ENCODE results near the gene SAFB.
"Not testable (repeated sequence)": the region's sequence is repeated elsewhere in the genome, so short reads cannot be mapped to it uniquely, and the experiment has no call there.

The SAFB gene

DNA sequence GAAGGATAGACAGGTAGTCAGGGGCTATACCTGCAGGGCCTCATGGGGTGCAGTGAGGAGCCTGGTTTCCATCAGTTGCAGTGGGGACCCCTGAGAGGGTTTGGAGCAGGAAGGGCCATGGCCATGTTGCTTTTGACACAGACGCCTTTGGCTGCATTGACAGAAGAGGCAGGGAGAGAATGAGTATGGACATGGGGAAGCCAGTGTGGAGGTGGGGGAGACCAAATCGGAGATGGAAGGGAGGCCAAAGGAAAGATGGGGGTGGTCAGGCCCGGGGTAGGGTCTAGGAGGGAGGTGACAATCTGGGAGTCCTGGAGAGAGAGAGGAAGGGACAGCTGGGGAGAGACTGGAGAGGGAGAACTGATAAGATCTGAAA lies 59.2 kb downstream of the SAFB start:
- in situ Hi-C loops (cut with MboI; ENCODE audit: low sequenced_read_pairs) = no loop called here

DNA sequence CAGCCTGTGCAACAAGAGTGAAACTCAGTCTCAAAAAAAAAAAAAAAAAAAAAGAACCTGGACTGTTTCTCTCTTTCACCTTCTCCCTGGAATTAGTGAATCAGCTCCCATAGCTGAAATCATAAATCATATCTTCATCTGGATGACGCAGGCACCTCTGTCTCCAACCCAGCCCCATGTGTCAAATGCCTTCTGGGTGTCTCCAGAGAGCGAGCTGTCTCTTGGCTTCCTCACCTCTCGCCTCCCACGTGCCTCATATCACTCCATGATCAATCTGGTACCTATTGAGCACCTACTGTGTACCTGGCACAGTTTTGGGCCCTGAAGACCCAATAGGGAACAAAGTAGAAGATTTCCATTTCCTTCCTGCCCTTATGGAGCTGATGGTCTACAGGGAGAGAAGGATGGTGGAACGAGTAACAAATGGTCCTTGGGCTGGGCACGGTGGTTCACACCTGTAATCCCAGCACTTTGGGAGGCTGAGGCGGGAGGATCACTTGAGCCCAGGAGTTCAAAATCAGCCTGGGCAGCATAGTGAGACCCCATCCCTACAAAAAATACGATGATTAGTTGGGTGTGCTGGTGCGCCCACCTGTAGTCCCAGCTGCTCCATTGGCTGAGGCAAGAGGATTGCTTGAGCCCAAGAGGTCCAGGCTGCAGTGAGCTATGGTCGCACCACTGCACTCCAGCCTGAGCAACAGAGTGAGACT lies 60.4 kb downstream of the SAFB start:
- in situ Hi-C loops (cut with MboI; ENCODE audit: low sequenced_read_pairs) = no loop called here

DNA sequence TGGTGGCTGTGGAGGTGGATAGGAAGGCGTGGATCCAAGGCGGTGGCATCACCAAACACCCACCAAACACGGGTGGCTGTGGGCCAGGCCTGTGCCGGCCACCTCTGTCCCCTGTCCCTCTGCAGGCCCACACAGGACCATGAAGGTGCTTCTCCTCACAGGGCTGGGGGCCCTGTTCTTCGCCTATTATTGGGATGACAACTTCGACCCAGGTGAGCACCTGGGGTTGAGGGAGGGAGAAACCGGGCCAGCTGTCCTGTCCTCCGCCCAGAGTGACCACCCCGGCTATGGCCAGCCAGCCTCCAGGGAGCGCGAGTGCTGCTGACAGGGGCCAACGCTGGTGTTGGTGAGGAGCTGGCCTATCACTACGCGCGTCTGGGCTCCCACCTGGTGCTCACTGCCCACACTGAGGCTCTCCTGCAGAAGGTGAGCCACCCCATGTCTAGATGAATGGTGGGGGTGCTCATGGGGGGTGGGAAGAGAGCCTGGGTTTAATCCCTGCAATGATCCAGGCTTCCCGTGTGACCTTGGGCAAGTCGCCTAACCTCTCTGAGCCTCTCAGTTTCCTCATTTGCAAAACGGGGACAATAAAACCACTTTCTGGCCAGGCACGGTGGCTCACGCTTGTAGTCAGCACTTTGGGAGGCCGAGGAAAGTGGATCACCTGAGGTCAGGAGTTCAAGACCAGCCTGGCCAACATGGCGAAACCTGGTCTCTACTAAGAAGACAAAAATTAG lies 62.0 kb downstream of the SAFB start:
- in situ Hi-C loops (cut with MboI; ENCODE audit: low sequenced_read_pairs) = no loop called here

DNA sequence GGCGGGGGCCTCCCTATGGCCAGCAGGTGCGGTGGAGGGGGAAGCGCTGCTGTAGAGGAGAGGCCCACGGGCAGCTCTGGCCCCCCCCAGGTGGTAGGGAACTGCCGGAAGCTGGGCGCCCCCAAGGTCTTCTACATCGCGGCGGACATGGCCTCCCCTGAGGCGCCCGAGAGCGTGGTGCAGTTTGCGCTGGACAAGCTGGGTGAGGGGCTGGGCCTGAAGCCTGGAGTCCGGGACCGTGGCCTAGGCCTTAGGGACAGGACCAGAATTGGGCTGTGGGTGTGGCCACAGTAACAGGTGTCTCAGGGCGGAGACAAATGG lies 63.4 kb downstream of the SAFB start:
- in situ Hi-C loops (cut with MboI; ENCODE audit: low sequenced_read_pairs) = no loop called here

DNA sequence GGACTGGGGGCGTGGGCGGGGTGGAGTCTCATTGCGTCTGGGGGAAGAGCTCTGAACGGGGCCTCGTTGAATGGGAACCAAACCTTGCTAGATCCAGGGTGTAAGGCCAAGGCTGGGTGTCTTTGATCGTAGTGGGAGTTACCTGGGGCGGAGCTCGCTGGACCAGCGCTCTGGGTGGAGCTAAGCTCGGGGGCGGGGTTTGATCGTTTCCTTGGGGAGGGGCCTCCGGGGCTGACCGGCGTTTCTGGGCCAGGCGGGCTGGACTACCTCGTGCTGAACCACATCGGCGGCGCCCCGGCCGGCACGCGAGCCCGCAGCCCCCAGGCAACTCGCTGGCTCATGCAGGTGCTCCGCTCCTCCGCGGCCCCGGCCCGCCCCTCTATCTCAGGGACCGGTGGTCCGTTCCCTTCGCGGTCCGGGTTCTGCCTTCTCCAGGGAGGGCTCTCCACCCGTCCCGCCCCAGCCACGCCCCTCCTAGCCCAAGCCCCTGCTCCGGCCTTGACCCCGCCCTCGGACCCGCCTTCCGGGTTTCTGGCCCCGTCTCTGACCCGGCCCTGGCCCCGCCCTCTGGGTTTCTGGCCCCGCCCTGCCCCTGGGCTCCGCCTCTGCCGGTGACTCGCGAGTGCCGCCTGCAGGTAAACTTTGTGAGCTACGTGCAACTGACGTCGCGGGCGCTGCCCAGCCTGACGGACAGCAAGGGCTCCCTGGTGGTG lies 63.9 kb downstream of the SAFB start:
- in situ Hi-C loops (cut with MboI; ENCODE audit: low sequenced_read_pairs) = no loop called here

DNA sequence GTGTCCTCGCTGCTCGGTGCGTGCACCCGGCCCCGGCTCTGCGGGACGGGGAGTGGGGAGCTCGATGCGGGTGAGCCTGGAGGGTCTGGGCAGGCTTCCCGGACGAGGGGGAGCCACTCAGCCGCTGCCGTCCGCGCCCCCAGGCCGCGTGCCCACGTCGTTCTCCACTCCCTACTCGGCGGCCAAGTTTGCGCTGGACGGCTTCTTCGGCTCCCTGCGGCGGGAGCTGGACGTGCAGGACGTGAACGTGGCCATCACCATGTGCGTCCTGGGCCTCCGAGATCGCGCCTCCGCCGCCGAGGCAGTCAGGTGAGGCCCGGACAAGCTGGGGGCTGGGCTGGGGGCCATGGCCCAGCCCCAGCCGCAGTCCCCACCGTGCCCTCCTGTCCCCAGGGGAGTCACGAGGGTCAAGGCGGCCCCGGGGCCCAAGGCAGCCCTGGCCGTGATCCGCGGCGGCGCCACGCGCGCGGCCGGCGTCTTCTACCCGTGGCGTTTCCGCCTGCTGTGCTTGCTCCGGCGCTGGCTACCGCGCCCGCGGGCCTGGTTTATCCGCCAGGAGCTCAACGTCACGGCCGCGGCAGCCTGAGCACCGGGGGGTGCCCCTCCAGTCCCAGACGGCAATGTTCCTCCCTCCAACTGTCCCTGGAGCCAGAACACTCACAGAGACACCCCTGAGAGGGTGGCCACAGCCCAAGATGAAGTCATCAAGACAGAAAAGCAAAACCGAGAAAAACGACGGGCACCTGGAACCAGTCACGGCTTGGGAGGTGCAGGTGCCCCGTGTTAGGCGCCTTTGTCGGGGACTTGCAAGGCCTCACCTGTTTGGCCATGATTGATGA lies 64.7 kb downstream of the SAFB start:
- in situ Hi-C loops (cut with MboI; ENCODE audit: low sequenced_read_pairs) = no loop called here

DNA sequence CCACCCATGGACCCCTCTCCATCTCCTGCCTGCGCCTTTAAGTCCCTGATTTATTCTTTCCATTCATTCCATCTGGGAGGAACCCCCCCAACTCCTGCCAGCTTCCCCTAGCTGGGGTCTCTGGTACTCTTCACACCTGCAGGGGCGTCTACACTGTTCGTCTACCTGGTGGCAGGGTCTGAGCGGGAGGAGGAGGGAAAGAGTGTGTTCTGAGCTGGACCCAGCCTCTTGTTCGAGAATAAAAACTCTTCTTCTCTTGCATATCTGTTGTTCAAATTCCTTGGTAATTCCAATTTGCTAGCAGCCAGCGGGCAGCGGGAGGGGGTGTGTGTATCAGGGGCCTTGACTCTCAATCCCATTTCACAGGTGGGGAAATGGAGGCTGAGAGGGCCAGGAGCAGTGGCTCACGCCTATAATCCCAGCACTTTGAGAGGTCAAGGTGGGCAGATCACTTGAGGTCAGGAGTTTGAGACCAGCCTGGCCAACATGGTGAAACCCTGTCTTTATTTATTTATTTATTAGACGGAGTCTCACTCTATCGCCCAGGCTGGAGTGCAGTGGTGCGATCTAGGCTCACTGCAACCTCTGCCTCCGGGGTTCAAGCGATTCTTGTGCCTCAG lies 65.5 kb downstream of the SAFB start:
- in situ Hi-C loops (cut with MboI; ENCODE audit: low sequenced_read_pairs) = not testable (repeated sequence)

DNA sequence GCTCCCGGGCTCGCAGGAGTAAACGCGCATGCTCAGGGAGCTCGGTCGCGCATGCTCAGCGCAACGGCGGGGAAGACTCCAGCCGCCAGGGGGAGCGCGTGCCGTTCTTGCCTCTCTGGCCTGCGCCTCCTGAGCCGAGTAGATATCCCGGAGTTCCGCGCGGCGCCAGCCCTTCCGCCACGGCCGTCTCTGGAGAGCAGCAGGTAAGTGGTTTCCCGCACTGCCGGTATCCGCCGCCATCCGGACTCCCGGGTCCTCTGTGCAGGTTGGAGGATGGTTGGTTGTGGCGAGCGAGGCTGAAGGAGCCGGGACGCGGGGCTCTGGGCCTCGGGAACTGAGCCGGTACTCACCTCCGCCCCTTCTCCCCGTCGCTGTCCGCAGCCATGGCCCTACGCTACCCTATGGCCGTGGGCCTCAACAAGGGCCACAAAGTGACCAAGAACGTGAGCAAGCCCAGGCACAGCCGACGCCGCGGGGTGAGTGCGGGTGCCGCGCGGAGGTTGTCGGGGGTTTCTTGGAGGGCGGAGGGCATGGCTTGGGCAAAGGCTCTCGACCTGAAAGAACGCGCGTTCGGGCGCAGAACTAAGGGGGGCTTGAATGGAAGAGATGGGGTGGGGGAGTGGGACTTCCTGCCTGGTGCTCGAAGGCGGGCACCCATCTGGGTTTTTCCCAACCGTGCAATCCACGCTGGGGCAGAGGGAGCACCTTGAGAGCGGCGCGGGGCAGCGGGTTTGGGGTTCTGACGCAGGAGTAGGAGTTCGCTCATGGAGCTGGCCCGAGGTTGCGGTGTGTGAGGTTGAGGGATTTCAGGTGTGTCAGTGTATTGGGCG lies 67.5 kb downstream of the SAFB start, which contains the start of gene RPL36:
TSS of gene RPL36 (plus strand) at position 171 of the 830 bp plus-strand sequence. CDS start at position 384, 213 bp downstream.
- in situ Hi-C loops (cut with MboI; ENCODE audit: low sequenced_read_pairs) = no loop called here

DNA sequence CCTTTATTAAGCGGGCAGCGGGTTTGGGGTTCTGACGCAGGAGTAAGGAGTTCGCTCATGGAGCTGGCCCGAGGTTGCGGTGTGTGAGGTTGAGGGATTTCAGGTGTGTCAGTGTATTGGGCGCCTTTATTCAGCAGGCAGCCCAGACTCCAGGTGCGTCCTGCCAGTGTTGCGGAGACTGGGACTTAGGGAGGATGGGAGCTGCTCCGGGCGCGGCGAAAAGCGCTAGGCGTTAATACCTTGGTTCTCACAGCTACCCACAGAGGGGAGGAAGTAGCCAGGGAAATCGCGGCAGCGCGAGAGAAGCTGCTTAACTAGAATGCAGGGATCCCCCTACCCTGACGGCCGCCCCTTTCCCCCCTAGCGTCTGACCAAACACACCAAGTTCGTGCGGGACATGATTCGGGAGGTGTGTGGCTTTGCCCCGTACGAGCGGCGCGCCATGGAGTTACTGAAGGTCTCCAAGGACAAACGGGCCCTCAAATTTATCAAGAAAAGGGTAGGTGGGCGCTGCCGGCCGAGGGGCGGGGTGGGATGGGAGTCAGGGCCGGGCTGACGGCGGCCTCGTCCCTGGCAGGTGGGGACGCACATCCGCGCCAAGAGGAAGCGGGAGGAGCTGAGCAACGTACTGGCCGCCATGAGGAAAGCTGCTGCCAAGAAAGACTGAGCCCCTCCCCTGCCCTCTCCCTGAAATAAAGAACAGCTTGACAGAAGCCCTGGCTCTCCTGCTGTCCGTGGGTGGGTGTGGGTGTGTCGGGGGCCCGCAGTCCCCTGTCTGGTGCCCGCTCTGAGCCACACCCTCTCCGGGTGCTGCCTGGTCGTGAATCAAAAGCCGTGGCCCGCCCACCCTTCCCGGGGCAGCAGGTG lies 68.3 kb downstream of the SAFB start:
- in situ Hi-C loops (cut with MboI; ENCODE audit: low sequenced_read_pairs) = no loop called here

DNA sequence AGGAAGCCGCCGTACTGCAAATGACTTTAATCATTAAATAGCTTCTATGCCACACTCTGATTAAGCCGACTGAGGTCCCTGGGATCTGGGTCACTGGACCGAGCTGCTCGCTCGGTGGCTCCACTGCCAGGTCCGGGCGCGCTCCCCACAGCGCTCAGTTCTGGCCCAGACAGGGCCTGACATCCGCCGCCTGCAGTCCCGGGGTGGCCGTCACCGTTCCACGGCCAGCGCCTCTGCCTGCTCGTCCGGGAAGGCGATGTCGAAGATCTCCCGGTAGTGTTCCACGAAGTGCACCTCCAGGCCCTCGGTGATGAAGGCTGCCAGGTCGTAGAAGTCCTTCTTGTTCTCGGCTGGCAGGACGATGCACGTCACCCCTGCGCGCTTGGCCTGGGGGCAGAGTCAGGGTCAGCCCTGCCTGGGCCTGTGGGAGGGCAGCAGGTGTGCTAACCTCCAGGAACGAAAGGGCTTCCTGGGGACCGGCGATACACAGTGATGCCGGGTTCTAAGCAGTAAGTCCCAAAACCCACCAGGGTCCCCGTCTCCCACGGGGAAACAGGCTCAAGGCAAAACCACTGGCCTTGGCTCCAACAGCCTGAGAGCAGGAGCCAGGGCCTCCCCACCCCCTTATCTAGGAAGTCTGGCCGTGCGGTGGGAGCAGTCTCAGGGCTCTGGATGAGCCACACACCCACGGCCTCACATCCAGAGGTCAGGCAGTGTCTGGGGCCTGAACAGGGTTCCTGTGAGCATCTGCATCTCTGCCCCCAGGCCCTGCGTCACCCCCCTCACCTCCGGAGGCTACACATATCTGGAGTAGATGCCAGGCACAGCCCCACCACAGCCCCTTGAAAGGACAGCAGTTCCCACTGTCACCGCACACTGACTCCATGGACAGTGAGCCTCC lies 69.2 kb downstream of the SAFB start:
- in situ Hi-C loops (cut with MboI; ENCODE audit: low sequenced_read_pairs) = no loop called here

DNA sequence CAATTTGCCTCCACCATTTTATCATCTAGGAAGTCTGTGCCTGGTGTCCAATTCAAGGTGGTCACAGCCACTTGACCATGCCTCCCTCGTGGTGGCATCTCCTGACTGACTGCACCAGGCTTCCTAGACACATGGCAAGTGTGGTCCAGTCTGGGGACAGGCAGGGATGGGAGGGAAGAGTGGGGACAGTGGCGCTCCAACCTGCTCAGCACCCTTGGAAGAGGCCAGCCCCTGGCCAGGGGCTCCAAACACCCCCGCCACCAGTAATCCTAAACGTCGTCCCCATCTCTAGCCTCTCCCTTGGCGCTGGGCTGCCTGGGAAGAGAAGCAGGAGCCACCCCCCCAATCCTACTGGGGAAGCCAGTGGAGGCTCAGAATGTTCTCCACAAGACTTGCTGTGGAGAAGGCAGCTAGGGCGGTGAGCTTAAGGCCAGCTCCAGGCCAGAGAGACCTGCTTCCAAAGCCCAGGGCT lies 69.9 kb downstream of the SAFB start:
- in situ Hi-C loops (cut with MboI; ENCODE audit: low sequenced_read_pairs) = no loop called here

DNA sequence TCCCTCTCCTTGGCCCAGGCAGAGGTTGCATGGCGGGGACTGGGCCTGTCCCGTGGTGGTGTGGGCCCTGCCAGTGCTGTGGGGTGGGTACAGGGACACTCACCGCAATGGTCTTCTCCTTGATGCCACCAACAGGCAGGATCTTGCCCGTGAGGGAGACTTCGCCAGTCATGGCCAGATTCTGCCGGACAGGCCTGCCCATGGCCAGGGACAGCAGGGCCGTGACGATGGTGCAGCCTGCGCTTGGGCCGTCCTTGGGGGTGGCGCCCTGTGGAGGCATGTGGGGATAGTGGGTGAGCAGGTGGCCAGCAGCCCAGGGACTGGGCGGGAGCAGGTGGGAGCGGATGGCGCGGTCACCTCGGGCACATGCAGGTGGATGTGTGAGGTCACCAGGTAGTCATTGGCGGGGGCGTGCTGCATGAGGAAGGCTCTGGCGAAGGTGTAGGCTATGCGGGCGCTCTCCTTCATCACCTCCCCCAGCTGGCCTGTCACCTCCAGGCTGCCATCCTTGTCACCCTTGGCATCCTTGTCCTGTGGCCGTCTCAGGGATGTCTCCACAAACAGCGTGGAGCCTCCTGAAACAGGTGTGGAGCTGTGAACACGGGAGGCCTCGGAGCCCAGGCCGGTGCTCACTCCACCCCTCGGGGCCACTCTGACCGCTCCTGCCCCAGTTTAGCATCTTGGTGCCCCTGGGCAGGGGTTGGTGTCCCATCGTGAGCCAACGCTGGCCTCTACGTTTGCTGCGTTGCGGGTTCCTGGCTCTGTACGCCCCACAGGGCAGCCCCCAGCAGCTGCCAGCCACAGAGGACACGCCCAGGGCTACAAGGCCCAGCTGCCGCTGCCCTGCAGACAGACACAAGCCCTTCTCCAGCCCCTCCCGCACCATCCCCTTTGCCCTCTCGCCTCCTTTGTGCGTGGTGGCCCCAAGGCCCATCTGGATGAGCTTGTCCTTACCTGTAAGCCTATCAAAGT lies 70.6 kb downstream of the SAFB start:
- in situ Hi-C loops (cut with MboI; ENCODE audit: low sequenced_read_pairs) = no loop called here

DNA sequence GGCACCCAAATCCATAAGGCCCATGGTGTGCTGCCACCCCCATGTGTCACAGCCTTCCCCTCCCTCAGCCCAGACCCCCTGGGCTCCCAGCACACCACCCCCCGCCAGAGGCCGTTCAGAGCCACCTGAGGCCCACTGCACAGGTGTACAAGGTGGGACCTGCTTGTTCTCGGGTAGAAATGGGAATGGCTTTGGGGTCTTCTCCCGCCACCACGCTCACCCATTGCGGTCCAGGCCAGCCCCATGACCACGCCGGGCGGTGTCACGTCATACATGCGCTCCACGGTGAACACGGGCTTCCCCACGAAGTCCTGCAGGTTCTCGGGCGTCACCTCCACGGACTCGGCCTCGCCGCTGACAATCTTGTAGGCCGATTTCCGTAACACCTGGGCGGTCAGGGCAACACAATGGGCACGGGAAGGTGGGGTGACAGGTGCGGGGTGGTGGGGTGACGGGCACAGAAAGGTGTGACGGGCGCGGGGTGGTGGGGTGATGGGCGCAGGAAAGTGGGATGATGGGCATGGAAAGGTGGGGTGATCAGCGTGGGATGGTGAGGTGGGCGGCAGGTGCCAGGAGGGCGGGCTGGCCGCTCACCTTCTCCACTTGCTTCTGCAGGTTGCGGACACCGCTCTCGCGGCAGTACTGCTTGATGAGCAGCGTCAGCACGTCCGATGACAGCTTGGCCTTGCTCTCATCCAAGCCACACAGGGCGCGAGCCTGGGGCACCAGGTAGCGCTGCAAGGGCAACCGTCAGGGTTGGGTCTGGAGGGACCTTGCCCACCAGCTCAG lies 71.5 kb downstream of the SAFB start:
- in situ Hi-C loops (cut with MboI; ENCODE audit: low sequenced_read_pairs) = no loop called here

DNA sequence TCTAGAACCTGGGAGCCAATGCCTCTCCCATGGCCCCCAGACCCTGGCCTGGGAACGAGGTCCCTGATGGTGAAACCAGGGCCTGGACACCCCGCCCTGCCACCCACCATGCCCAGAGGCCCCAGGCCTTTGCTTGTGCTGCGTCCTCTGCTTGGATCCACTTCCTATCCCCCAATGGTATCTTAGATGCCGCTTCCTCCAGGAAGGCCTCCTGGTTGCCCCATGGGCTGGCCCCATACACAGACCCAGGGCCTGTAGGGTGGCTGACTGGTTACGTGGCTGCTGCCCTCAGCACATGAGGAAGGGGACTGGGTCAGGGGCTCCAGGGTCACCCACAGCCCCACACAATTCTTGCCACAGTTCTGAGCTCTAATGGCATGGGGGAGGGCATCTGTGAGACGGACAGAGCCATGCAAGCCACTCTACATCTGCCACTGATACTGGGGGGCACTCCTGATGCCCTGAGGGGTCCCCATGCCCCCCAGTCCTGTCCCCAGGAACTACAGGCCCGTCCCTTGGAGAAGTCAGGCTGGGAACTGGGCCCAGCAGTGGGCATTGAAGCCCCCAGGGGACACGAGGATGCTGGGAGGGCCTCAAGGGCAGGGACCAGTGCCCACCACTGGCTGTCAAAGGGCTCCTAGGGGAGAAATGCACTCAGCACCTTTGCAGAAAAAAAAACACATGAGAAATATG lies 72.2 kb downstream of the SAFB start:
- in situ Hi-C loops (cut with MboI; ENCODE audit: low sequenced_read_pairs) = no loop called here

DNA sequence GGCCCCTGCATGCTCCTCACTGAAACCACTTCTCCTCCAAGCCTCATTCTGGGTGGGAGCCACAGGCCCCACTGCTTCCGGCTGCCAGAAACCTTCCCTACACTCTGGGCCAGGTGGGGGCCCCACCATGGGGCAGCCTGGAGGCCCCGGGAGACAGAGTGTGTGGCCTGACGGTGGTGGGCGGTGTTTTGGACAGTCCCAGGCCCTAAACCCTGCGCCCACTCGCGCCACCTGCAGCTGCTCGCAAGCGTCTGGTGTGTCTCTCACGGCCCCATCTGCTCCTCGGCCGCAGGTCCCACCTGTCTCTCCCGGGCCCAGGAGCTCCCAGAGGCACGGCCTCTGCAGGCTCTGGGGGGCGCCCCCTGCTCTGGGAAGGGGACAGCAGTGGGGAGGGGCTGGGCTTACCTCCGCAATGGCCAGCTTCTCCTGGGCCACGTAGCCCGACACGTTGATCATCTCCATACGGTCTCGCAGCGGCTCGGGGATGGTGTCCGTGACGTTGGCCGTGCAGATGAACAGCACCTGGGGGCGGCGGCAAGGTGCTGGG lies 72.8 kb downstream of the SAFB start:
- in situ Hi-C loops (cut with MboI; ENCODE audit: low sequenced_read_pairs) = no loop called here
